Hepatocyte (in vitro differentiated cells): Measurements from ENCODE around the gene SLC35D2.
"Not testable (repeated sequence)": the region's sequence is repeated elsewhere in the genome, so short reads cannot be mapped to it uniquely, and the experiment has no call there.

ENCODE experiments used
- EZH2phosphoT487 ChIP-seq: fragments of 200-600 bp; sonication (generic); IDR thresholded peaks from one replicate; pipeline ENCODE4 v1.6.1; 2018; ENCODE audit warnings: antibody characterized with exemption, mild to moderate bottlenecking, low read depth, moderate library complexity; ENCODE audit not compliant: unreplicated experiment, severe bottlenecking
- TF ChIP-seq, protein P1 (sequence below): fragments of 200-600 bp; sonication (generic); IDR thresholded peaks from 2 replicates; pipeline ENCODE4 v1.5.1; 2016; ENCODE audit warnings: antibody characterized with exemption, mild to moderate bottlenecking; ENCODE audit not compliant: poor library complexity

DNA sequence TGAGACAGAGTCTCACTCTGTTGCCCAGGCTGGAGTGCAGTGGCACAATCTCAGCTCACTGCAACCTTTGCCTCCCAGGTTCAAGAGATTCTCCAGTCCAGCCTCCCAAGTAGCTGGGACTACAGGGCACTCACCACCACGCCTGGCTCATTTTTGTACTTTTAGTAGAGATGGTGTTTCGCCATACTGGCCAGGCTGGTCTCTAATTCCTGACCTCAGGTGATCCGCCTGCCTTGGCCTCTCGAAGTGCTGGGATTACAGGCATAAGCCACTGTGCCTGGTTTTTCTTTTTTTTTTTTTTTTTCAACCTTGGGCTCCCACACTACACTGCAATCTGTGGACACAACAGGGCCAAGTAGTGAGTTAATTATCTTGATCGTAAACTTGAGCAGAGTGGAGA, 60.8 kb downstream of the SLC35D2 start:
- TF ChIP-seq, protein P1, sequence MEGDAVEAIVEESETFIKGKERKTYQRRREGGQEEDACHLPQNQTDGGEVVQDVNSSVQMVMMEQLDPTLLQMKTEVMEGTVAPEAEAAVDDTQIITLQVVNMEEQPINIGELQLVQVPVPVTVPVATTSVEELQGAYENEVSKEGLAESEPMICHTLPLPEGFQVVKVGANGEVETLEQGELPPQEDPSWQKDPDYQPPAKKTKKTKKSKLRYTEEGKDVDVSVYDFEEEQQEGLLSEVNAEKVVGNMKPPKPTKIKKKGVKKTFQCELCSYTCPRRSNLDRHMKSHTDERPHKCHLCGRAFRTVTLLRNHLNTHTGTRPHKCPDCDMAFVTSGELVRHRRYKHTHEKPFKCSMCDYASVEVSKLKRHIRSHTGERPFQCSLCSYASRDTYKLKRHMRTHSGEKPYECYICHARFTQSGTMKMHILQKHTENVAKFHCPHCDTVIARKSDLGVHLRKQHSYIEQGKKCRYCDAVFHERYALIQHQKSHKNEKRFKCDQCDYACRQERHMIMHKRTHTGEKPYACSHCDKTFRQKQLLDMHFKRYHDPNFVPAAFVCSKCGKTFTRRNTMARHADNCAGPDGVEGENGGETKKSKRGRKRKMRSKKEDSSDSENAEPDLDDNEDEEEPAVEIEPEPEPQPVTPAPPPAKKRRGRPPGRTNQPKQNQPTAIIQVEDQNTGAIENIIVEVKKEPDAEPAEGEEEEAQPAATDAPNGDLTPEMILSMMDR: not testable (repeated sequence)
- not testable (repeated sequence) for TF ChIP-seq EZH2phosphoT487
